Activated naive CD8-positive, alpha-beta T cell treated with anti-CD3 and anti-CD28 coated beads, Interleukin-2, amount 50 U/mL, for 24 hours (primary cell): ENCODE results near the gene PLXDC2.
"Not testable (repeated sequence)": the region's sequence is repeated elsewhere in the genome, so short reads cannot be mapped to it uniquely, and the experiment has no call there.

Source experiments
- ATAC-seq: fragments of 150-1000 bp; cut with Tn5 transposase; one replicate; pipeline ENCODE4 v1.10.0; 2021
- DNase-seq: peaks from one replicate; pipeline ENCODE4 v3.0.0; 2021
- H3K27ac Mint-ChIP-seq: one replicate; pipeline ENCODE4 v1.8.0; 2021; ENCODE audit warnings: mild to moderate bottlenecking, mixed read lengths
- H3K27me3 Mint-ChIP-seq: one replicate; pipeline ENCODE4 v1.8.0; 2021; ENCODE audit warnings: mixed read lengths
- H3K36me3 Mint-ChIP-seq: one replicate; pipeline ENCODE4 v1.8.0; 2021; ENCODE audit warnings: low read depth, mixed read lengths
- H3K4me1 Mint-ChIP-seq: one replicate; pipeline ENCODE4 v1.8.0; 2021; ENCODE audit warnings: mixed read lengths
- H3K4me3 Mint-ChIP-seq: one replicate; pipeline ENCODE4 v1.8.0; 2021; ENCODE audit warnings: mild to moderate bottlenecking, moderate library complexity, mixed read lengths
- H3K9me3 Mint-ChIP-seq: one replicate; pipeline ENCODE4 v1.8.0; 2021; ENCODE audit warnings: mixed read lengths

Gene PLXDC2

GRCh38 chr10:20157314-20157713, 341.1 kb downstream of the PLXDC2 start:
- Mint-ChIP-seq H3K4me1 (no peaks in the 10 kb centered on the region), H3K27ac (no peak overlapping the region), H3K9me3 (peaks cover 5% of the 10 kb centered on the region), H3K27me3 (no peaks in the 10 kb centered on the region), H3K4me3 (no peak overlapping the region), H3K36me3 (no peaks in the 10 kb centered on the region)
- DNase-seq = no peak
- ATAC-seq = no peak

- no peaks in the 10 kb centered on the region for H3K36me3 Mint-ChIP-seq
- no peak overlapping the region for H3K27ac Mint-ChIP-seq
- no peaks in the 10 kb centered on the region for H3K27me3 Mint-ChIP-seq
- DNase-seq = no peak
- ATAC-seq = no peak
- no peaks in the 10 kb centered on the region for H3K4me1 Mint-ChIP-seq
- H3K4me3 Mint-ChIP-seq = no peak overlapping the region
- H3K9me3 Mint-ChIP-seq = peaks cover 5% of the 10 kb centered on the region
Measured at GRCh38 chr10:20158086-20158485, 341.9 kb downstream of the PLXDC2 start.

- H3K27ac Mint-ChIP-seq = no peak overlapping the region
- DNase-seq = no peak
- peaks cover 5% of the 10 kb centered on the region for H3K9me3 Mint-ChIP-seq
- no peak overlapping the region for H3K4me3 Mint-ChIP-seq
- H3K36me3 Mint-ChIP-seq = no peaks in the 10 kb centered on the region
- no peaks in the 10 kb centered on the region for H3K4me1 Mint-ChIP-seq
- ATAC-seq = no peak
- H3K27me3 Mint-ChIP-seq = no peaks in the 10 kb centered on the region
Measured at GRCh38 chr10:20162123-20162522, 345.9 kb downstream of the PLXDC2 start.

- no peaks in the 10 kb centered on the region for H3K4me1 Mint-ChIP-seq
- ATAC-seq (no peak), DNase-seq (no peak)
- H3K36me3 Mint-ChIP-seq = no peaks in the 10 kb centered on the region
- no peak overlapping the region for H3K27ac Mint-ChIP-seq
- H3K27me3 Mint-ChIP-seq = no peaks in the 10 kb centered on the region
- H3K9me3 Mint-ChIP-seq = no peaks in the 10 kb centered on the region
- no peak overlapping the region for H3K4me3 Mint-ChIP-seq
Measured at GRCh38 chr10:20166096-20166675, 350.0 kb downstream of the PLXDC2 start.

GRCh38 chr10:20170661-20171060, 354.4 kb downstream of the PLXDC2 start:
- H3K36me3 Mint-ChIP-seq = no peaks in the 10 kb centered on the region
- no peaks in the 10 kb centered on the region for H3K9me3 Mint-ChIP-seq
- H3K4me3 Mint-ChIP-seq = no peak overlapping the region
- DNase-seq (no peak), ATAC-seq (no peak)
- H3K4me1 Mint-ChIP-seq = no peaks in the 10 kb centered on the region
- no peak overlapping the region for H3K27ac Mint-ChIP-seq
- no peaks in the 10 kb centered on the region for H3K27me3 Mint-ChIP-seq

- no peak overlapping the region for H3K27ac Mint-ChIP-seq
- ATAC-seq (no peak), DNase-seq (no peak)
- H3K36me3 Mint-ChIP-seq = no peaks in the 10 kb centered on the region
- H3K9me3 Mint-ChIP-seq = no peaks in the 10 kb centered on the region
- H3K27me3 Mint-ChIP-seq = no peaks in the 10 kb centered on the region
- no peaks in the 10 kb centered on the region for H3K4me1 Mint-ChIP-seq
- H3K4me3 Mint-ChIP-seq = no peak overlapping the region
Measured at GRCh38 chr10:20173046-20173445, 356.8 kb downstream of the PLXDC2 start.

- H3K4me3 Mint-ChIP-seq = no peak overlapping the region
- H3K36me3 Mint-ChIP-seq = no peaks in the 10 kb centered on the region
- DNase-seq = no peak
- no peak overlapping the region for H3K27ac Mint-ChIP-seq
- no peaks in the 10 kb centered on the region for H3K27me3 Mint-ChIP-seq
- H3K9me3 Mint-ChIP-seq = no peaks in the 10 kb centered on the region
- H3K4me1 Mint-ChIP-seq = no peaks in the 10 kb centered on the region
- ATAC-seq = no peak
Measured at GRCh38 chr10:20175719-20176118, 359.5 kb downstream of the PLXDC2 start.

- DNase-seq = no peak
- H3K27me3 Mint-ChIP-seq = no peaks in the 10 kb centered on the region
- H3K27ac Mint-ChIP-seq = no peak overlapping the region
- H3K4me1 Mint-ChIP-seq = no peaks in the 10 kb centered on the region
- H3K9me3 Mint-ChIP-seq = no peaks in the 10 kb centered on the region
- no peak overlapping the region for H3K4me3 Mint-ChIP-seq
- ATAC-seq = no peak
- H3K36me3 Mint-ChIP-seq = no peaks in the 10 kb centered on the region
Measured at GRCh38 chr10:20180766-20181165, 364.5 kb downstream of the PLXDC2 start.

GRCh38 chr10:20181434-20181833, 365.2 kb downstream of the PLXDC2 start:
- no peak overlapping the region for H3K27ac Mint-ChIP-seq
- no peaks in the 10 kb centered on the region for H3K36me3 Mint-ChIP-seq
- no peaks in the 10 kb centered on the region for H3K4me1 Mint-ChIP-seq
- no peaks in the 10 kb centered on the region for H3K9me3 Mint-ChIP-seq
- no peak overlapping the region for H3K4me3 Mint-ChIP-seq
- DNase-seq = no peak
- H3K27me3 Mint-ChIP-seq = no peaks in the 10 kb centered on the region
- ATAC-seq = no peak

GRCh38 chr10:20185116-20185515, 368.9 kb downstream of the PLXDC2 start:
- Mint-ChIP-seq H3K36me3 (no peaks in the 10 kb centered on the region), H3K4me1 (no peaks in the 10 kb centered on the region)

GRCh38 chr10:20191392-20191791, 375.2 kb downstream of the PLXDC2 start:
- H3K4me3 Mint-ChIP-seq, ATAC-seq: not testable (repeated sequence)

More at GRCh38 chr10:20185116-20185515, 368.9 kb downstream of the PLXDC2 start:
- no peaks in the 10 kb centered on the region for H3K9me3 Mint-ChIP-seq
- DNase-seq (no peak), ATAC-seq (no peak)
- no peak overlapping the region for H3K27ac Mint-ChIP-seq
- no peaks in the 10 kb centered on the region for H3K27me3 Mint-ChIP-seq
- H3K4me3 Mint-ChIP-seq = no peak overlapping the region

GRCh38 chr10:20195076-20195475, 378.8 kb downstream of the PLXDC2 start:
- Mint-ChIP-seq H3K9me3 (no peaks in the 10 kb centered on the region), H3K4me3 (no peak overlapping the region), H3K27me3 (no peaks in the 10 kb centered on the region), H3K27ac (no peak overlapping the region), H3K4me1 (no peaks in the 10 kb centered on the region), H3K36me3 (no peaks in the 10 kb centered on the region)
- no peak for ATAC-seq
- DNase-seq = no peak

More at GRCh38 chr10:20191392-20191791, 375.2 kb downstream of the PLXDC2 start:
- H3K27ac Mint-ChIP-seq, H3K9me3 Mint-ChIP-seq, H3K36me3 Mint-ChIP-seq, H3K4me1 Mint-ChIP-seq, DNase-seq, H3K27me3 Mint-ChIP-seq: not testable (repeated sequence)

- no peak for ATAC-seq
- Mint-ChIP-seq H3K27me3 (no peaks in the 10 kb centered on the region), H3K27ac (no peak overlapping the region), H3K4me1 (no peaks in the 10 kb centered on the region), H3K36me3 (no peaks in the 10 kb centered on the region), H3K9me3 (no peaks in the 10 kb centered on the region), H3K4me3 (no peak overlapping the region)
- DNase-seq = no peak
Measured at GRCh38 chr10:20200758-20201157, 384.5 kb downstream of the PLXDC2 start.

- H3K4me1 Mint-ChIP-seq = no peaks in the 10 kb centered on the region
- no peak for DNase-seq
- no peaks in the 10 kb centered on the region for H3K27me3 Mint-ChIP-seq
- H3K9me3 Mint-ChIP-seq = no peaks in the 10 kb centered on the region
- H3K27ac Mint-ChIP-seq = no peak overlapping the region
- H3K4me3 Mint-ChIP-seq = no peak overlapping the region
- no peaks in the 10 kb centered on the region for H3K36me3 Mint-ChIP-seq
- ATAC-seq = no peak
Measured at GRCh38 chr10:20202337-20202736, 386.1 kb downstream of the PLXDC2 start.

- Mint-ChIP-seq H3K4me1 (no peaks in the 10 kb centered on the region), H3K9me3 (peaks cover 8% of the 10 kb centered on the region), H3K36me3 (no peaks in the 10 kb centered on the region), H3K27ac (no peak overlapping the region), H3K27me3 (no peaks in the 10 kb centered on the region), H3K4me3 (no peak overlapping the region)
- DNase-seq = no peak
- no peak for ATAC-seq
Measured at GRCh38 chr10:20207653-20208052, 391.4 kb downstream of the PLXDC2 start.

- H3K9me3 Mint-ChIP-seq, H3K27ac Mint-ChIP-seq, H3K27me3 Mint-ChIP-seq, ATAC-seq, H3K4me3 Mint-ChIP-seq, DNase-seq, H3K4me1 Mint-ChIP-seq, H3K36me3 Mint-ChIP-seq: not testable (repeated sequence)
Measured at GRCh38 chr10:20209098-20209497, 392.9 kb downstream of the PLXDC2 start.
